Measurements from ENCODE around the gene LRP1B. TPM values are rescaled to one million over a fixed set of nuclear protein-coding genes. Genes with fewer than 3 reads are reported as not detected.
"Not testable (repeated sequence)": the region's sequence is repeated elsewhere in the genome, so short reads cannot be mapped to it uniquely, and the experiment has no call there.

LRP1B gene
- total RNA-seq, 4 donors from 2014 or later = 0.42 to 0.71 (median 0.65) TPM

GRCh38 chr2:142097711-142098110 lies 33.1 kb downstream of the LRP1B start:
- Histone ChIP-seq H3K27me3 (no peaks in the 10 kb centered on the region), H3K4me1 (no peaks in the 10 kb centered on the region), H3K4me3 (no peak overlapping the region), H3K27ac (replicated peaks in 1 of 4) (no peak overlapping the region), H3K9me3 (no peaks in the 10 kb centered on the region), H3K36me3 (no peaks in the 10 kb centered on the region)
- no peak for DNase-seq (ENCODE audit: extremely low spot score)
- TF ChIP-seq POLR2AphosphoS5 (IDR thresholded peaks at IDR 0.05) (no peak), CTCF (IDR thresholded peaks at IDR 0.05) (no peak), EP300 (IDR thresholded peaks at IDR 0.05) (no peak), POLR2A (IDR thresholded peaks at IDR 0.05; ENCODE audit: low read depth) (no peak)
- 56% methylated on average over 3 of the region's 3 CpGs for WGBS
- intact Hi-C loops (cut with DNase I) = no loop called here

- Histone ChIP-seq H3K36me3 (no peaks in the 10 kb centered on the region), H3K4me1 (no peaks in the 10 kb centered on the region), H3K27me3 (no peaks in the 10 kb centered on the region), H3K9me3 (no peaks in the 10 kb centered on the region), H3K4me3 (no peak overlapping the region), H3K27ac (replicated peaks in 1 of 4) (no peak overlapping the region)
- TF ChIP-seq POLR2A (IDR thresholded peaks at IDR 0.05; ENCODE audit: low read depth) = no peak
- TF ChIP-seq POLR2AphosphoS5 (IDR thresholded peaks at IDR 0.05) = no peak
- TF ChIP-seq CTCF (IDR thresholded peaks at IDR 0.05) = no peak
- TF ChIP-seq EP300 (IDR thresholded peaks at IDR 0.05) = no peak
- WGBS = 95% methylated on average over 2 of the region's 2 CpGs
- intact Hi-C loops (cut with DNase I) = no loop called here
- DNase-seq (ENCODE audit: extremely low spot score) = no peak
These were observed 35.2 kb downstream of the LRP1B start for GRCh38 chr2:142095647-142096046.

GRCh38 chr2:142094233-142094632 lies 36.6 kb downstream of the LRP1B start:
- intact Hi-C loops (cut with DNase I) = no loop called here
- Histone ChIP-seq H3K27me3 (no peaks in the 10 kb centered on the region), H3K36me3 (no peaks in the 10 kb centered on the region), H3K4me1 (no peaks in the 10 kb centered on the region), H3K27ac (replicated peaks in 1 of 4) (no peak overlapping the region), H3K4me3 (no peak overlapping the region), H3K9me3 (no peaks in the 10 kb centered on the region)
- 57% methylated on average over 2 of the region's 2 CpGs for WGBS
- DNase-seq (ENCODE audit: extremely low spot score) = no peak
- TF ChIP-seq POLR2AphosphoS5 (IDR thresholded peaks at IDR 0.05) (no peak), CTCF (IDR thresholded peaks at IDR 0.05) (no peak), EP300 (IDR thresholded peaks at IDR 0.05) (no peak), POLR2A (IDR thresholded peaks at IDR 0.05; ENCODE audit: low read depth) (no peak)

- H3K27me3 ChIP-seq = no peaks in the 10 kb centered on the region
- intact Hi-C loops (cut with DNase I) = no loop called here
- H3K4me3 ChIP-seq = no peak overlapping the region
- no peaks in the 10 kb centered on the region for H3K9me3 ChIP-seq
- DNase-seq (ENCODE audit: extremely low spot score) = no peak
- H3K36me3 ChIP-seq = no peaks in the 10 kb centered on the region
- WGBS = 100% methylated on average over 2 of the region's 2 CpGs
- no peaks in the 10 kb centered on the region for H3K4me1 ChIP-seq
- no peak overlapping the region for H3K27ac ChIP-seq (replicated peaks in 1 of 4)
- TF ChIP-seq POLR2A (IDR thresholded peaks at IDR 0.05; ENCODE audit: low read depth) (no peak), POLR2AphosphoS5 (IDR thresholded peaks at IDR 0.05) (no peak), EP300 (IDR thresholded peaks at IDR 0.05) (no peak), CTCF (IDR thresholded peaks at IDR 0.05) (no peak)
These were observed 42.7 kb downstream of the LRP1B start for GRCh38 chr2:142088058-142088568.

- H3K27ac ChIP-seq (replicated peaks in 1 of 4); H3K36me3 ChIP-seq; H3K4me3 ChIP-seq; intact Hi-C loops (cut with DNase I); DNase-seq (ENCODE audit: extremely low spot score); H3K4me1 ChIP-seq; H3K9me3 ChIP-seq; H3K27me3 ChIP-seq: not testable (repeated sequence)
- WGBS = 75% methylated on average over 2 of the region's 2 CpGs
These were observed 43.2 kb downstream of the LRP1B start for GRCh38 chr2:142087585-142087984.

Measured in esophagus muscularis mucosa (tissue), 4 donors.